OCI-LY1 (cell line): ENCODE measurements around the gene FDPS.
"Not testable (repeated sequence)": the region's sequence is repeated elsewhere in the genome, so short reads cannot be mapped to it uniquely, and the experiment has no call there.

ENCODE experiments used
- H2AFZ ChIP-seq: fragments of 200-600 bp; sonication (generic), shearing (Covaris generic); 2 replicates; pipeline ENCODE4 v1.6.0; 2014; ENCODE audit warnings: antibody characterized with exemption, mild to moderate bottlenecking, low read length
- H3F3A ChIP-seq: fragments of 200-600 bp; sonication (generic), shearing (Covaris generic); 2 replicates; pipeline ENCODE4 v1.6.0; 2014; ENCODE audit warnings: mild to moderate bottlenecking, antibody characterized with exemption, low read length, moderate library complexity; ENCODE audit not compliant: insufficient read depth
- H3K27ac ChIP-seq: fragments of 200-600 bp; sonication (generic); 2 replicates; pipeline ENCODE4 v1.5.1; 2014; ENCODE audit warnings: low read length, mixed run types, mild to moderate bottlenecking, low read depth; ENCODE audit not compliant: poor library complexity, severe bottlenecking
- H3K27me3 ChIP-seq: fragments of 200-600 bp; sonication (generic); 2 replicates; pipeline ENCODE4 v1.6.0; 2014; ENCODE audit warnings: antibody characterized with exemption, mild to moderate bottlenecking, low read length, moderate library complexity; ENCODE audit not compliant: insufficient read depth
- H3K36me3 ChIP-seq: fragments of 200-600 bp; sonication (generic); 2 replicates; pipeline ENCODE4 v1.6.1; 2014; ENCODE audit warnings: mild to moderate bottlenecking, antibody characterized with exemption, low read length, moderate library complexity, mixed read lengths; ENCODE audit not compliant: insufficient read depth
- H3K4me1 ChIP-seq: fragments of 200-600 bp; sonication (generic); 2 replicates; pipeline ENCODE4 v1.5.1; 2014; ENCODE audit warnings: mild to moderate bottlenecking, low read length, moderate library complexity; ENCODE audit not compliant: insufficient read depth, severe bottlenecking
- H3K4me2 ChIP-seq: fragments of 200-600 bp; sonication (generic), shearing (Covaris generic); 2 replicates; pipeline ENCODE4 v1.6.1; 2014; ENCODE audit warnings: low read length
- H3K4me3 ChIP-seq: fragments of 200-600 bp; sonication (generic); 2 replicates; pipeline ENCODE4 v1.5.1; 2014; ENCODE audit warnings: low read length, low read depth, mild to moderate bottlenecking, mixed read lengths; ENCODE audit not compliant: poor library complexity, severe bottlenecking
- H3K79me2 ChIP-seq: fragments of 200-600 bp; shearing (Covaris generic); 2 replicates; pipeline ENCODE4 v1.6.1; 2016; ENCODE audit warnings: mixed run types, low read length, mixed read lengths; ENCODE audit not compliant: insufficient read depth
- H3K9ac ChIP-seq: fragments of 200-600 bp; sonication (generic), shearing (Covaris generic); 2 replicates; pipeline ENCODE4 v1.6.1; 2014; ENCODE audit warnings: mild to moderate bottlenecking, low read length, mixed read lengths
- H3K9me2 ChIP-seq: fragments of 200-600 bp; sonication (generic), shearing (Covaris generic); 2 replicates; pipeline ENCODE4 v1.6.1; 2014; ENCODE audit warnings: low read depth, mild to moderate bottlenecking, low read length, mixed read lengths
- H3K9me3 ChIP-seq: fragments of 200-600 bp; shearing (Covaris generic); 2 replicates; pipeline ENCODE4 v1.6.1; 2014; ENCODE audit warnings: low read length, mixed read lengths
- H4K20me1 ChIP-seq: fragments of 200-600 bp; sonication (generic), shearing (Covaris generic); 2 replicates; pipeline ENCODE4 v1.6.0; 2016; ENCODE audit warnings: mild to moderate bottlenecking, low read length; ENCODE audit not compliant: insufficient read depth
- EZH2 ChIP-seq: fragments of 200-600 bp; sonication (generic), shearing (Covaris generic); IDR thresholded peaks from 2 replicates; pipeline ENCODE4 v1.8.0; 2017; ENCODE audit warnings: borderline replicate concordance, mixed run types, mild to moderate bottlenecking, antibody characterized with exemption, low read length, moderate library complexity, mixed read lengths
- TF ChIP-seq, protein P1 (sequence below): fragments of 200-600 bp; sonication (generic), shearing (Covaris generic); IDR thresholded peaks from 2 replicates; pipeline ENCODE4 v1.5.1; 2017; ENCODE audit warnings: mild to moderate bottlenecking, antibody characterized with exemption, low read length, moderate library complexity, mixed read lengths

The FDPS gene

DNA sequence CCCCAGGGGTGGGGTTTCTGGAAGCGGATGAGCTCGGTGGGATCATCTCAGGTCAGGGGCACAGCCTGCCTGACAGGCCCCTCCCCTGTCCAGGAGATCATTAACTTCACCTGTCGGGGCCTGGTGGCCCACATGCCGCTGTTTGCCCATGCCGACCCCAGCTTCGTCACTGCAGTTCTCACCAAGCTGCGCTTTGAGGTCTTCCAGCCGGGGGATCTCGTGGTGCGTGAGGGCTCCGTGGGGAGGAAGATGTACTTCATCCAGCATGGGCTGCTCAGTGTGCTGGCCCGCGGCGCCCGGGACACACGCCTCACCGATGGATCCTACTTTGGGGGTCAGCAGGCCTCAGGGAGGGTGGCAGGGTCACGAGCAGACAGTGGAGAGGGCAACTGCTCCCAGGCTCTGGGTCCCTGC, 23.0 kb upstream of the FDPS start:
- no peaks in the 10 kb centered on the region for H4K20me1 ChIP-seq
- TF ChIP-seq EZH2, result no peak
- TF ChIP-seq, protein P1, sequence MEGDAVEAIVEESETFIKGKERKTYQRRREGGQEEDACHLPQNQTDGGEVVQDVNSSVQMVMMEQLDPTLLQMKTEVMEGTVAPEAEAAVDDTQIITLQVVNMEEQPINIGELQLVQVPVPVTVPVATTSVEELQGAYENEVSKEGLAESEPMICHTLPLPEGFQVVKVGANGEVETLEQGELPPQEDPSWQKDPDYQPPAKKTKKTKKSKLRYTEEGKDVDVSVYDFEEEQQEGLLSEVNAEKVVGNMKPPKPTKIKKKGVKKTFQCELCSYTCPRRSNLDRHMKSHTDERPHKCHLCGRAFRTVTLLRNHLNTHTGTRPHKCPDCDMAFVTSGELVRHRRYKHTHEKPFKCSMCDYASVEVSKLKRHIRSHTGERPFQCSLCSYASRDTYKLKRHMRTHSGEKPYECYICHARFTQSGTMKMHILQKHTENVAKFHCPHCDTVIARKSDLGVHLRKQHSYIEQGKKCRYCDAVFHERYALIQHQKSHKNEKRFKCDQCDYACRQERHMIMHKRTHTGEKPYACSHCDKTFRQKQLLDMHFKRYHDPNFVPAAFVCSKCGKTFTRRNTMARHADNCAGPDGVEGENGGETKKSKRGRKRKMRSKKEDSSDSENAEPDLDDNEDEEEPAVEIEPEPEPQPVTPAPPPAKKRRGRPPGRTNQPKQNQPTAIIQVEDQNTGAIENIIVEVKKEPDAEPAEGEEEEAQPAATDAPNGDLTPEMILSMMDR, result no peak
- H3K79me2 ChIP-seq, result no peaks in the 10 kb centered on the region
- H3K4me3 ChIP-seq, result no peak overlapping the region
- H3K27me3 ChIP-seq, result no peaks in the 10 kb centered on the region
- no peak overlapping the region for H3K4me2 ChIP-seq
- no peak overlapping the region for H3K27ac ChIP-seq
- H3F3A ChIP-seq, result no peaks in the 10 kb centered on the region; the same call in 1 of the 2 replicates
- H2AFZ ChIP-seq, result no peak overlapping the region
- H3K4me1 ChIP-seq, result no peaks in the 10 kb centered on the region
- no peaks in the 10 kb centered on the region for H3K9me3 ChIP-seq
- H3K36me3 ChIP-seq, result peaks cover 3% of the 10 kb centered on the region; the same call in 1 of the 2 replicates
- H3K9me2 ChIP-seq, result no peaks in the 10 kb centered on the region
- no peak overlapping the region for H3K9ac ChIP-seq

DNA sequence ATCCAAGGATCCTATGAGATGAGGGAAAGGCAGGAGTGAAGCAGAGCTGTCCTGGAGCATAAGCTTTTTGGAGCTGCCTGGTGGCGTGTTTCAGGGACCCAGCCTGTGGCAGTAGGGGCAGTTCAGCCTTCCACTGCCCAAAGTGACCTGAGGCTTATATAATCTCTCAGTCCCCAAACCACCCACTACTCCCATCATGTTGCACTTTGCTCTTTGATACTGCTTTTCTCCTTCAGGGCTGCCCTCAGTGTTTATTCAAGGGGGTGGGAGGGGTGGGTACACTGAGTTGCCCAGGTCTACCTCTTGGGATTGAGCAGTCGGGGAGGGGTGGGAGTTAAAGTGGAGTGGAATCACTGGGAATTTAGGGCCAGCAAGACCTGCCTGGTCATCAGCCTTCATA, 22.1 kb upstream of the FDPS start:
- H3K27ac ChIP-seq, result no peak overlapping the region
- H3K4me2 ChIP-seq, result no peak overlapping the region
- H3K4me3 ChIP-seq, result no peak overlapping the region
- no peak overlapping the region for H3K9ac ChIP-seq
- no peaks in the 10 kb centered on the region for H4K20me1 ChIP-seq
- H3K9me2 ChIP-seq, result no peaks in the 10 kb centered on the region
- H3K79me2 ChIP-seq, result no peaks in the 10 kb centered on the region
- H2AFZ ChIP-seq, result no peak overlapping the region
- TF ChIP-seq, protein P1, result no peak
- TF ChIP-seq EZH2, result no peak
- no peaks in the 10 kb centered on the region for H3K9me3 ChIP-seq
- no peaks in the 10 kb centered on the region for H3K27me3 ChIP-seq
- no peaks in the 10 kb centered on the region; the same call in 1 of the 2 replicates for H3F3A ChIP-seq
- no peaks in the 10 kb centered on the region for H3K4me1 ChIP-seq
- H3K36me3 ChIP-seq, result peaks cover 3% of the 10 kb centered on the region; the same call in 1 of the 2 replicates

DNA sequence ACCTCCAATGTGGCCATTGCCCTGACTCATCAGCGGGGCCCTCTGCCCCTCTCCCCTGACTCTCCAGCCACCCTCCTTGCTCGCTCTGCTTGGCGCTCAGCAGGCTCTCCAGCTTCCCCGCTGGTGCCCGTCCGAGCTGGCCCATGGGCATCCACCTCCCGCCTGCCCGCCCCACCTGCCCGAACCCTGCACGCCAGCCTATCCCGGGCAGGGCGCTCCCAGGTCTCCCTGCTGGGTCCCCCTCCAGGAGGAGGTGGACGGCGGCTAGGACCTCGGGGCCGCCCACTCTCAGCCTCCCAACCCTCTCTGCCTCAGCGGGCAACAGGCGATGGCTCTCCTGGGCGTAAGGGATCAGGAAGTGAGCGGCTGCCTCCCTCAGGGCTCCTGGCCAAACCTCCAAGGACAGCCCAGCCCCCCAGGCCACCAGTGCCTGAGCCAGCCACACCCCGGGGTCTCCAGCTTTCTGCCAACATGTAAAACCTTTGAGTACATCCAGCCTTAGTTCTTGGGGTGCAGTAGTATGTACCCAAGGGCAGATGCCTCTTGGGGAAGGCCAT, 20.6 kb upstream of the FDPS start:
- Histone ChIP-seq H2AFZ (no peak overlapping the region), H3K9me2 (no peaks in the 10 kb centered on the region), H3K9me3 (no peaks in the 10 kb centered on the region), H3F3A (no peaks in the 10 kb centered on the region; the same call in 1 of the 2 replicates), H3K27me3 (no peaks in the 10 kb centered on the region), H4K20me1 (no peaks in the 10 kb centered on the region), H3K9ac (no peak overlapping the region), H3K27ac (no peak overlapping the region), H3K36me3 (no peaks in the 10 kb centered on the region), H3K4me1 (no peaks in the 10 kb centered on the region), H3K4me3 (no peak overlapping the region), H3K79me2 (no peaks in the 10 kb centered on the region), H3K4me2 (no peak overlapping the region)
- TF ChIP-seq EZH2, result no peak
- TF ChIP-seq, protein P1, result no peak

DNA sequence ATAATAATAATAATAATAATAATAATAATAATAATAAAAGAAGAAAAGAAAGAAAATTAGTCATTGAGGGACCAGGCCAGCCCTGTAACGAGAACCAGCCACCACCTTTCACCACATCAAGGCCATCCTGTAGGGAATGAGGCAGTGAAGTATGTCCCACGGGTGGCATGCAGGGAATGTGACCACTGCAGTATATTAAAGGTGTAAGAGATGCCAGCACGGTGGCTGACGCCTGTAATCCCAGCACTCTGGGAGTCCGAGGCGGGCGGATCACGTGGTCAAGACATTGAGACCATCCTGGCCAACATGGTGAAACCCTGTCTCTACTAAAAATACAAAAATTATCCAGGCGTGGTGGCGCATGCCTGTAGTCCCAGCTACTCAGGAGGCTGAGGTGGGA, 17.7 kb upstream of the FDPS start:
- not testable (repeated sequence) for H3K4me2 ChIP-seq, H3K9me2 ChIP-seq, H3K27me3 ChIP-seq, H3F3A ChIP-seq, H3K27ac ChIP-seq, H3K4me1 ChIP-seq, H2AFZ ChIP-seq, H3K9me3 ChIP-seq, H3K9ac ChIP-seq, H3K36me3 ChIP-seq, H3K4me3 ChIP-seq, H3K79me2 ChIP-seq, H4K20me1 ChIP-seq
